Keratinocyte (primary cell): ENCODE measurements around the gene DISC1. TPM values are rescaled to one million over a fixed set of nuclear protein-coding genes. Genes with fewer than 3 reads are reported as not detected.

Experiments used
- DNase-seq: peaks from one replicate; pipeline ENCODE4 v3.0.0-alpha.2; 2011; ENCODE audit warnings: low read depth, missing footprints, low spot score
- FAIRE-seq: peaks from 2 replicates; lab custom pipeline; 2011; peaks lifted over from hg19 to GRCh38; lab: Jason Lieb, UNC
- H2AFZ ChIP-seq: 2 replicates; pipeline ENCODE4 v1.6.0; 2012; ENCODE audit warnings: low read length, control low read depth, inconsistent platforms; ENCODE audit not compliant: control insufficient read depth
- H3K27ac ChIP-seq: 2 replicates; pipeline ENCODE4 v1.5.1; 2011; ENCODE audit warnings: low read length; ENCODE audit not compliant: control insufficient read depth, insufficient read depth
- H3K27me3 ChIP-seq: 3 replicates; pipeline ENCODE4 v1.6.0; 2011; ENCODE audit warnings: low read length; ENCODE audit not compliant: control insufficient read depth, insufficient read depth; ENCODE audit errors: extremely low read depth
- H3K36me3 ChIP-seq, 2 experiments: 2 replicates in 1 of 2; 3 replicates in 1 of 2; pipeline ENCODE4 v1.5.1; 2011; ENCODE audit warnings: low read length in 2 of 2, mild to moderate bottlenecking in 1 of 2; ENCODE audit not compliant: control insufficient read depth in 2 of 2, insufficient read depth in 2 of 2; ENCODE audit errors: extremely low read depth in 1 of 2
- H3K4me1 ChIP-seq: 3 replicates; pipeline ENCODE4 v1.5.1; 2011; ENCODE audit warnings: low read length; ENCODE audit not compliant: control insufficient read depth, insufficient read depth; ENCODE audit errors: extremely low read depth
- H3K4me2 ChIP-seq: 3 replicates; pipeline ENCODE4 v1.6.0; 2011; ENCODE audit warnings: low read depth, low read length; ENCODE audit not compliant: control insufficient read depth, insufficient read depth; ENCODE audit errors: extremely low read depth
- H3K4me3 ChIP-seq, 3 experiments: fragments of 200-600 bp in 1 of 3; sonication (generic) in 1 of 3; 2 replicates in 2 of 3; 3 replicates in 1 of 3; pipeline ENCODE4 v1.5.1; 2011 to 2016; ENCODE audit warnings: low read length in 3 of 3, mild to moderate bottlenecking in 3 of 3, control low read depth in 2 of 3, inconsistent platforms in 1 of 3, low read depth in 1 of 3, mixed read lengths in 1 of 3, mixed run types in 1 of 3, moderate library complexity in 1 of 3; ENCODE audit not compliant: control insufficient read depth in 2 of 3, insufficient read depth in 2 of 3; ENCODE audit errors: extremely low read depth in 1 of 3
- H3K79me2 ChIP-seq: 2 replicates; pipeline ENCODE4 v1.6.0; 2012; ENCODE audit warnings: low read length; ENCODE audit not compliant: control insufficient read depth, insufficient read depth
- H3K9ac ChIP-seq: 3 replicates; pipeline ENCODE4 v1.6.0; 2011; ENCODE audit warnings: low read length; ENCODE audit not compliant: control insufficient read depth, insufficient read depth; ENCODE audit errors: extremely low read depth
- H3K9me1 ChIP-seq: 3 replicates; pipeline ENCODE4 v1.6.0; 2011; ENCODE audit warnings: low read length; ENCODE audit not compliant: control insufficient read depth, insufficient read depth; ENCODE audit errors: extremely low read depth
- H3K9me3 ChIP-seq: 2 replicates; pipeline ENCODE4 v1.5.1; 2012; ENCODE audit warnings: low read depth, low read length; ENCODE audit not compliant: control insufficient read depth
- H4K20me1 ChIP-seq: 3 replicates; pipeline ENCODE4 v1.6.0; 2011; ENCODE audit warnings: low read length; ENCODE audit not compliant: control insufficient read depth, insufficient read depth; ENCODE audit errors: extremely low read depth
- EZH2 ChIP-seq: IDR thresholded peaks from one replicate; pipeline ENCODE4 v1.6.1; 2012; ENCODE audit warnings: inconsistent platforms, mild to moderate bottlenecking, low read length, moderate library complexity
- dilution Hi-C: fragments of 300-500 bp; cut with MboI; formaldehyde crosslinking; loops from one replicate; pipeline ENCODE4 v1.7.0; 2020; ENCODE audit warnings: low sequenced_read_pairs; ENCODE audit not compliant: extremely low pct_ligation_motif_present
- polyA plus RNA-seq, 5 experiments: library from polyadenylated mRNA; depleted of rRNA in 3 of 5; stranded (reverse) in 3 of 5; stranded (forward) in 1 of 5; unstranded in 1 of 5; fragments of >200 nt; gene quantifications; 1 replicate in 1 of 5; 2 replicates in 3 of 5; 3 replicates in 1 of 5; pipeline versions ENCODE4 v1.2.1 to v1.2.3, GENCODE V29; 2011 to 2012; ENCODE audit warnings: missing spikeins in 2 of 5, low read depth in 1 of 5, low replicate concordance in 1 of 5
- TF ChIP-seq, protein P1 (sequence below), 3 experiments: IDR thresholded peaks in 1 of 3; conservative IDR thresholded peaks in 1 of 3; optimal IDR thresholded peaks in 1 of 3; 2 replicates in 2 of 3; 3 replicates in 1 of 3; pipeline versions ENCODE3 to v1.5.1; 2011; ENCODE audit warnings: low read length in 3 of 3, mild to moderate bottlenecking in 3 of 3, moderate library complexity in 2 of 3, control low read depth in 1 of 3, inconsistent platforms in 1 of 3; ENCODE audit not compliant: insufficient read depth in 2 of 3; ENCODE audit errors: extremely low read depth in 1 of 3

The DISC1 gene
- polyA plus RNA-seq, 1 donor (not counting 4 experiments of a cell fraction or from before 2014, with no cell fraction given), result 0.47 TPM

DNA sequence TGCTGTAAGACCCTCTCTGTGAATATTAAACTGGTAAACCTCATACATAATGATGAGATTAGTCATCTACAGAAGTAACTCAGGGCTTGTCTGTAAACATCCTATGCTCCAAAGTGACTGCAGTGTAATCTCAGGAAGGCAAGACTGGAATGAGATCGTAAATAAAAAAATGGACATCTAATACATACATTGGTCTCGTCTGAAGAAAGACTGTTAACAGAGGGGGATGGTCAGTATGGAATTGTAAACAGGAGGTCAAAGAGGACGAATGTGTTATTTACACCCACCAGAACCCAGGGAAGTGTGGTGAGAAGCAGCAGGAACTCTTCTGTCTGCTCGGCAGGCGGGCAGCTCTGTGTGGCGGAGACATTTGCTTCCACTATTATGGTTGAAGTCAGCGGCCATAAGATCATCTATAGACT, 51.4 kb downstream of the DISC1 start:
- Histone ChIP-seq H3K79me2 (no peaks in the 10 kb centered on the region), H3K27me3 (no peaks in the 10 kb centered on the region), H2AFZ (no peak overlapping the region), H3K4me2 (no peak overlapping the region), H3K9me3 (no peaks in the 10 kb centered on the region), H4K20me1 (no peaks in the 10 kb centered on the region), H3K36me3 (no peaks in the 10 kb centered on the region), H3K9me1 (no peaks in the 10 kb centered on the region), H3K27ac (no peak overlapping the region), H3K4me3 (no peak overlapping the region), H3K9ac (no peak overlapping the region), H3K4me1 (no peaks in the 10 kb centered on the region)
- TF ChIP-seq, protein P1, sequence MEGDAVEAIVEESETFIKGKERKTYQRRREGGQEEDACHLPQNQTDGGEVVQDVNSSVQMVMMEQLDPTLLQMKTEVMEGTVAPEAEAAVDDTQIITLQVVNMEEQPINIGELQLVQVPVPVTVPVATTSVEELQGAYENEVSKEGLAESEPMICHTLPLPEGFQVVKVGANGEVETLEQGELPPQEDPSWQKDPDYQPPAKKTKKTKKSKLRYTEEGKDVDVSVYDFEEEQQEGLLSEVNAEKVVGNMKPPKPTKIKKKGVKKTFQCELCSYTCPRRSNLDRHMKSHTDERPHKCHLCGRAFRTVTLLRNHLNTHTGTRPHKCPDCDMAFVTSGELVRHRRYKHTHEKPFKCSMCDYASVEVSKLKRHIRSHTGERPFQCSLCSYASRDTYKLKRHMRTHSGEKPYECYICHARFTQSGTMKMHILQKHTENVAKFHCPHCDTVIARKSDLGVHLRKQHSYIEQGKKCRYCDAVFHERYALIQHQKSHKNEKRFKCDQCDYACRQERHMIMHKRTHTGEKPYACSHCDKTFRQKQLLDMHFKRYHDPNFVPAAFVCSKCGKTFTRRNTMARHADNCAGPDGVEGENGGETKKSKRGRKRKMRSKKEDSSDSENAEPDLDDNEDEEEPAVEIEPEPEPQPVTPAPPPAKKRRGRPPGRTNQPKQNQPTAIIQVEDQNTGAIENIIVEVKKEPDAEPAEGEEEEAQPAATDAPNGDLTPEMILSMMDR (optimal IDR thresholded peaks at IDR 0.05 in 1 of 3, IDR thresholded peaks at IDR 0.05 in 1 of 3, conservative IDR thresholded peaks at IDR 0.05 in 1 of 3; ENCODE audit: extremely low read depth in 1 of 3, insufficient read depth in 2 of 3, low read length in 3 of 3), result no peak
- no peak for DNase-seq
- FAIRE-seq, result no peak
- dilution Hi-C loops, result no loop called here

DNA sequence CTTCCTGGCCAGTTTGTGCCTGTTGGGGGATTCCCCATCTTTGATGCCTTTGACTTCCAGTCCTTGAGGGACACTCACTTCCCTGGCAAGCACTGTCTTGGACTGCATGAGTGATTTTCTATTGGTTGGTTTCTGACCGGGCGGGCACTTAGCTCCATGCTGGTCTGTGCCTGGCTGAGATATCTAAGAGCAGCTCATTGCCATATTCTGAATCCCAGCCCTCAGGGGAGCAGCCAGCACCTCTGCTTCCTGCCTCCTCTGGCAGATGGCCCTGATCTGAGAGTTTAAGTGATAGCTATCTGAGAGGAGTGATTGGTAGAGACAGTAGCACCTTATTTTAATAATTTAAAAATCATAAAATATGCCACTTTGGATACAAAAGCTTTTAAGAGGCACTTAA, 52.5 kb downstream of the DISC1 start:
- Histone ChIP-seq H3K4me3 (no peak overlapping the region), H3K27ac (no peak overlapping the region), H3K9me1 (no peaks in the 10 kb centered on the region), H2AFZ (no peak overlapping the region), H3K9me3 (no peaks in the 10 kb centered on the region), H3K27me3 (no peaks in the 10 kb centered on the region), H3K4me1 (no peaks in the 10 kb centered on the region), H3K9ac (no peak overlapping the region), H3K4me2 (no peak overlapping the region), H4K20me1 (no peaks in the 10 kb centered on the region), H3K79me2 (no peaks in the 10 kb centered on the region), H3K36me3 (no peaks in the 10 kb centered on the region)
- dilution Hi-C loops, result no loop called here
- DNase-seq (no peak), FAIRE-seq (no peak)
- no peak for TF ChIP-seq EZH2
- TF ChIP-seq, protein P1 (optimal IDR thresholded peaks at IDR 0.05 in 1 of 3, IDR thresholded peaks at IDR 0.05 in 1 of 3, conservative IDR thresholded peaks at IDR 0.05 in 1 of 3; ENCODE audit: extremely low read depth in 1 of 3, insufficient read depth in 2 of 3, low read length in 3 of 3), result no peak
